HepG2 (cell line): Measurements from ENCODE around the gene NKD2. TPM values are rescaled to one million over a fixed set of nuclear protein-coding genes. Genes with fewer than 3 reads are reported as not detected.

Experiments used
- ATAC-seq: fragments of 200-7000 bp; cut with Tn5 transposase; 3 replicates; pipeline ENCODE4 v1.9.1; 2020; ENCODE audit warnings: mild to moderate bottlenecking, moderate library complexity
- BruUV-seq: library from RNA; stranded (reverse); fragments of 400-500 nt; replicated peaks from 2 replicates; lab custom pipeline; 2021; lab: Mats Ljungman, UMichigan
- CTCF ChIA-PET: fragments of 300-600 bp; formaldehyde crosslinking; extraction: SDS; loops from one replicate; lab custom pipeline; 2021; ENCODE audit warnings: low total read pairs, inconsistent platforms, low intra/inter-chr PET ratio; lab: Yijun Ruan, JAX
- POLR2A ChIA-PET: fragments of 350-600 bp; sonication (Branson Sonifier 250); formaldehyde crosslinking; loops from one replicate; lab custom pipeline; 2020; ENCODE audit warnings: antibody characterized with exemption, inconsistent platforms; lab: Yijun Ruan, JAX
- DNase-seq: peaks from one replicate; pipeline ENCODE4 v3.0.0-alpha.2; 2015; ENCODE audit warnings: low spot score
- FAIRE-seq: peaks from 3 replicates; lab custom pipeline; 2011; peaks lifted over from hg19 to GRCh38; lab: Jason Lieb, UNC
- H2AFZ ChIP-seq: one replicate; pipeline ENCODE4 v1.6.1; 2011; ENCODE audit warnings: low read length, inconsistent platforms
- H3K27ac ChIP-seq: fragments of 300-600 bp; 3 replicates; pipeline ENCODE4 v1.8.0; 2011; ENCODE audit warnings: mixed run types, mild to moderate bottlenecking, mixed read lengths, low read length, inconsistent platforms; ENCODE audit not compliant: insufficient read depth; ENCODE audit errors: extremely low read length
- H3K27me3 ChIP-seq, 2 experiments: fragments of 200-600 bp in 1 of 2; 2 replicates in 1 of 2; 3 replicates in 1 of 2; pipeline versions ENCODE4 v1.6.0 to v1.8.0; 2011; ENCODE audit warnings: low read length in 2 of 2, mild to moderate bottlenecking in 2 of 2, moderate library complexity in 2 of 2, inconsistent platforms in 1 of 2; ENCODE audit not compliant: insufficient read depth in 2 of 2, control insufficient read depth in 1 of 2
- H3K36me3 ChIP-seq, 2 experiments: fragments of 200-600 bp in 1 of 2; replicated peaks in 1 of 2; 2 replicates in 1 of 2; 3 replicates in 1 of 2; pipeline versions ENCODE4 v1.5.1 to v1.8.0; 2011; ENCODE audit warnings: low read length in 2 of 2, inconsistent platforms in 1 of 2; ENCODE audit not compliant: insufficient read depth in 2 of 2, control insufficient read depth in 1 of 2
- H3K4me1 ChIP-seq: 2 replicates; pipeline ENCODE4 v1.5.1; 2012; ENCODE audit warnings: low read length, inconsistent platforms; ENCODE audit not compliant: insufficient read depth
- H3K4me2 ChIP-seq: 2 replicates; pipeline ENCODE4 v1.6.0; 2011; ENCODE audit warnings: low read depth, low read length, inconsistent platforms
- H3K4me3 ChIP-seq, 3 experiments: fragments of 200-600 bp in 1 of 3; sonication (generic), shearing (Covaris generic) in 1 of 3; replicated peaks in 1 of 3; 2 replicates each; pipeline ENCODE4 v1.5.1; 2011 to 2016; ENCODE audit warnings: low read length in 3 of 3, inconsistent platforms in 2 of 3, low read depth in 2 of 3, mild to moderate bottlenecking in 2 of 3, control low read depth in 1 of 3, mixed read lengths in 1 of 3; ENCODE audit not compliant: insufficient read depth in 1 of 3
- H3K79me2 ChIP-seq: one replicate; pipeline ENCODE4 v1.6.1; 2011; ENCODE audit warnings: low read length, inconsistent platforms; ENCODE audit not compliant: insufficient read depth
- H3K9ac ChIP-seq: 2 replicates; pipeline ENCODE4 v1.6.0; 2011; ENCODE audit warnings: mild to moderate bottlenecking, low read depth, low read length, inconsistent platforms; ENCODE audit not compliant: insufficient read depth
- H3K9me3 ChIP-seq: 2 replicates; pipeline ENCODE4 v1.5.1; 2012; ENCODE audit warnings: mild to moderate bottlenecking, low read length
- H4K20me1 ChIP-seq: 2 replicates; pipeline ENCODE4 v1.6.0; 2011; ENCODE audit warnings: inconsistent platforms, mild to moderate bottlenecking, low read length, moderate library complexity; ENCODE audit not compliant: insufficient read depth
- ELK4 ChIP-seq: sonication (generic); formaldehyde crosslinking; IDR thresholded peaks from 2 replicates; pipeline ENCODE4 v1.9.0; 2021; ENCODE audit warnings: missing genetic modification reagents, borderline replicate concordance
- HMGXB3 ChIP-seq: sonication (generic); formaldehyde crosslinking; IDR thresholded peaks from 2 replicates; pipeline ENCODE4 v1.4.0; 2020; ENCODE audit warnings: missing genetic modification reagents, borderline replicate concordance
- MAF1 ChIP-seq: sonication (generic); formaldehyde crosslinking; IDR thresholded peaks from 2 replicates; pipeline ENCODE4 v1.5.0; 2020; ENCODE audit warnings: missing genetic modification reagents, borderline replicate concordance
- MAX ChIP-seq: IDR thresholded peaks from 2 replicates; pipeline ENCODE4 v1.6.1; 2012; ENCODE audit warnings: inconsistent platforms
- MEF2D ChIP-seq: sonication (generic); formaldehyde crosslinking; IDR thresholded peaks from 2 replicates; pipeline ENCODE4 v1.5.1; 2020; ENCODE audit warnings: mild to moderate bottlenecking, missing genetic modification reagents
- RARG ChIP-seq: sonication (generic); formaldehyde crosslinking; IDR thresholded peaks from 2 replicates; pipeline ENCODE4 v1.4.0; 2020; ENCODE audit warnings: low read depth, mild to moderate bottlenecking, missing genetic modification reagents
- SMC3 ChIP-seq: IDR thresholded peaks from 2 replicates; pipeline ENCODE4 v1.6.1; 2011; ENCODE audit warnings: low read length, improper control_type of control experiment
- ZFP1 ChIP-seq: IDR thresholded peaks from 2 replicates; pipeline ENCODE4 v1.6.1; 2016
- ZFP91 ChIP-seq: sonication (generic); formaldehyde crosslinking; IDR thresholded peaks from 2 replicates; pipeline ENCODE4 v1.9.0; 2022; ENCODE audit warnings: missing genetic modification reagents, mild to moderate bottlenecking, borderline replicate concordance
- ZFYVE20 ChIP-seq: sonication (generic); formaldehyde crosslinking; IDR thresholded peaks from 2 replicates; pipeline ENCODE4 v1.8.0; 2023; ENCODE audit warnings: low read depth, mild to moderate bottlenecking, moderate library complexity, missing genetic modification reagents, borderline replicate concordance
- ZMYM3 ChIP-seq: sonication (generic); formaldehyde crosslinking; IDR thresholded peaks from 2 replicates; pipeline ENCODE4 v1.5.1; 2020; ENCODE audit warnings: mild to moderate bottlenecking, missing genetic modification reagents
- ZNF20 ChIP-seq: sonication (generic); formaldehyde crosslinking; IDR thresholded peaks from 2 replicates; pipeline ENCODE4 v1.4.0; 2020; ENCODE audit warnings: mild to moderate bottlenecking, moderate library complexity, missing genetic modification reagents
- ZNF44 ChIP-seq: sonication (generic); formaldehyde crosslinking; IDR thresholded peaks from 2 replicates; pipeline ENCODE4 v1.5.1; 2020; ENCODE audit warnings: mild to moderate bottlenecking, missing genetic modification reagents
- ZNF569 ChIP-seq: sonication (generic); formaldehyde crosslinking; IDR thresholded peaks from 2 replicates; pipeline ENCODE4 v1.5.0; 2020; ENCODE audit warnings: mild to moderate bottlenecking, missing genetic modification reagents, moderate library complexity, borderline replicate concordance
- ZNF747 ChIP-seq: sonication (generic); formaldehyde crosslinking; IDR thresholded peaks from 2 replicates; pipeline ENCODE4 v1.8.1; 2023; ENCODE audit warnings: missing genetic modification reagents, mild to moderate bottlenecking, borderline replicate concordance
- ZSCAN12 ChIP-seq: sonication (generic); formaldehyde crosslinking; IDR thresholded peaks from 2 replicates; pipeline ENCODE4 v1.9.0; 2021; ENCODE audit warnings: mild to moderate bottlenecking, missing genetic modification reagents
- ZSCAN21 ChIP-seq: sonication (generic); formaldehyde crosslinking; IDR thresholded peaks from 2 replicates; pipeline ENCODE4 v1.8.0; 2022; ENCODE audit warnings: mild to moderate bottlenecking, missing genetic modification reagents, moderate library complexity, borderline replicate concordance
- WGBS: methylation state at CpG from one replicate; pipeline ENCODE4 v1.1.6; 2017; ENCODE audit warnings: low lambda C conversion rate; 5-methylcytosine and 5-hydroxymethylcytosine counted together
- in situ Hi-C: cut with HindIII; loops from 2 replicates; pipeline ENCODE4 v1.10.0; 2017; ENCODE audit warnings: low pct_unique_long_range_greater_than_20kb; ENCODE audit not compliant: extremely low pct_ligation_motif_present
- intact Hi-C: fragments of 100-400 bp; cut with micrococcal nuclease; formaldehyde crosslinking; loops from one replicate; pipeline ENCODE4 v1.10.0; 2022; ENCODE audit not compliant: unreplicated experiment
- polyA plus RNA-seq, 8 experiments: library from polyadenylated mRNA; depleted of rRNA in 3 of 8; stranded (reverse) in 7 of 8; unstranded in 1 of 8; fragments of >200 nt; fragmentation: Illumina TruSeq in 4 of 8; extraction: Trizol in 4 of 8; gene quantifications; 2 replicates each; pipeline versions ENCODE4 v1.2.1 to v1.2.3, GENCODE V29; 2011 to 2016; ENCODE audit warnings: low read depth in 4 of 8, missing spikeins in 1 of 8, mixed read lengths in 1 of 8; ENCODE audit not compliant: insufficient read depth in 1 of 8
- total RNA-seq, 5 experiments: library from RNA; depleted of rRNA; stranded (reverse); fragments of >200 nt; fragmentation: Illumina TruSeq; extraction: Trizol; gene quantifications; 2 replicates each; pipeline ENCODE4 v1.2.3, GENCODE V29; 2016; ENCODE audit warnings: low read depth in 1 of 5

The NKD2 gene
- total and polyA plus RNA-seq, 2 of the 13 experiments (the other 11 are each of a cell fraction or from before 2014, with no cell fraction given) = 0.53 to 0.82 TPM

GRCh38 chr5:1010641-1011046 is 2.0 kb downstream of the NKD2 start:
- intact Hi-C loops = loop anchor here (2.0 kb wide), 1 partner anchor 20 kb away; no protein-coding TSS in a partner anchor
- ATAC-seq (no peak), DNase-seq (no peak), FAIRE-seq (no peak)
- no peak overlapping the region for H3K9ac ChIP-seq
- H3K4me2 ChIP-seq = no peak overlapping the region
- BruUV-seq = no TSS peak
- WGBS = 32% methylated on average over 5 of the region's 13 CpGs
- no peaks in the 10 kb centered on the region for H3K36me3 ChIP-seq
- no peak overlapping the region for H3K27ac ChIP-seq
- no peak overlapping the region for H2AFZ ChIP-seq
- no peaks in the 10 kb centered on the region for H3K79me2 ChIP-seq
- CTCF ChIA-PET = interaction anchor here (4.0 kb wide), 1 partner anchor 87 kb away, joined by 34 read pairs; no protein-coding TSS in a partner anchor
- peaks cover 37% of the 10 kb centered on the region for H3K4me1 ChIP-seq
- no peaks in the 10 kb centered on the region for H3K9me3 ChIP-seq
- H3K4me3 ChIP-seq = no peak overlapping the region
- H3K27me3 ChIP-seq = peaks cover 7 to 34% of the 10 kb centered on the region in 2 experiments; a peak in 4 of 5 replicates
- POLR2A ChIA-PET = no interaction called here
- 0 out of 2 replicates have a peak, but pooled peaks cover 3% of the 10 kb centered on the region for H4K20me1 ChIP-seq
- in situ Hi-C loops = no loop called here
- TF ChIP-seq ZFP1 (no peak), ZMYM3 (CRISPR knock-in tag) (no peak), SMC3 (no peak), MAF1 (no peak), ZFP91 (CRISPR knock-in tag) (0 out of 2 replicates have a peak, but pooled peaks have one; percentile 10), ZNF747 (CRISPR knock-in tag) (no peak), ZFYVE20 (CRISPR knock-in tag) (no peak), ZNF569 (CRISPR knock-in tag) (no peak), ZNF44 (CRISPR knock-in tag) (no peak), HMGXB3 (CRISPR knock-in tag) (no peak), ZSCAN12 (CRISPR knock-in tag) (no peak), ELK4 (no peak), MAX (0 out of 2 replicates have a peak, but pooled peaks have one; percentile 10), MEF2D (CRISPR knock-in tag) (no peak), ZNF20 (CRISPR knock-in tag) (no peak), ZSCAN21 (CRISPR knock-in tag) (no peak), RARG (CRISPR knock-in tag) (no peak)
